ENCODE data around the gene FSTL3. TPM values are rescaled to one million over a fixed set of nuclear protein-coding genes. Genes with fewer than 3 reads are reported as not detected.

FSTL3 gene
- total and polyA plus RNA-seq, 2 of the 13 experiments (the other 11 are each of a cell fraction or from before 2014, with no cell fraction given) = 13.5 to 15.6 TPM

- TF ChIP-seq, protein P1, sequence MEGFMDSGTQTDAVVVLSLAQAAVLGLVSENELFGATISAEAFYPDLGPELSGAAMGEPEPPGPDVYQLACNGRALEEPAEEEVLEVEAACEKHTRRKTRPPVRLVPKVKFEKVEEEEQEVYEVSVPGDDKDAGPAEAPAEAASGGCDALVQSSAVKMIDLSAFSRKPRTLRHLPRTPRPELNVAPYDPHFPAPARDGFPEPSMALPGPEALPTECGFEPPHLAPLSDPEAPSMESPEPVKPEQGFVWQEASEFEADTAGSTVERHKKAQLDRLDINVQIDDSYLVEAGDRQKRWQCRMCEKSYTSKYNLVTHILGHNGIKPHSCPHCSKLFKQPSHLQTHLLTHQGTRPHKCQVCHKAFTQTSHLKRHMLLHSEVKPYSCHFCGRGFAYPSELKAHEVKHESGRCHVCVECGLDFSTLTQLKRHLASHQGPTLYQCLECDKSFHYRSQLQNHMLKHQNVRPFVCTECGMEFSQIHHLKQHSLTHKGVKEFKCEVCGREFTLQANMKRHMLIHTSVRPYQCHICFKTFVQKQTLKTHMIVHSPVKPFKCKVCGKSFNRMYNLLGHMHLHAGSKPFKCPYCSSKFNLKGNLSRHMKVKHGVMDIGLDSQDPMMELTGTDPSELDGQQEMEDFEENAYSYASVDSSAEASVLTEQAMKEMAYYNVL (CRISPR knock-in tag; IDR thresholded peaks at IDR 0.05; ENCODE audit: borderline replicate concordance) = peak; percentile 69; the same call in 1 of the 2 replicates
- no peak; the same call in 1 of the 2 replicates for TF ChIP-seq ZNF317 (CRISPR knock-in tag; IDR thresholded peaks at IDR 0.05)
- TF ChIP-seq, protein P2, sequence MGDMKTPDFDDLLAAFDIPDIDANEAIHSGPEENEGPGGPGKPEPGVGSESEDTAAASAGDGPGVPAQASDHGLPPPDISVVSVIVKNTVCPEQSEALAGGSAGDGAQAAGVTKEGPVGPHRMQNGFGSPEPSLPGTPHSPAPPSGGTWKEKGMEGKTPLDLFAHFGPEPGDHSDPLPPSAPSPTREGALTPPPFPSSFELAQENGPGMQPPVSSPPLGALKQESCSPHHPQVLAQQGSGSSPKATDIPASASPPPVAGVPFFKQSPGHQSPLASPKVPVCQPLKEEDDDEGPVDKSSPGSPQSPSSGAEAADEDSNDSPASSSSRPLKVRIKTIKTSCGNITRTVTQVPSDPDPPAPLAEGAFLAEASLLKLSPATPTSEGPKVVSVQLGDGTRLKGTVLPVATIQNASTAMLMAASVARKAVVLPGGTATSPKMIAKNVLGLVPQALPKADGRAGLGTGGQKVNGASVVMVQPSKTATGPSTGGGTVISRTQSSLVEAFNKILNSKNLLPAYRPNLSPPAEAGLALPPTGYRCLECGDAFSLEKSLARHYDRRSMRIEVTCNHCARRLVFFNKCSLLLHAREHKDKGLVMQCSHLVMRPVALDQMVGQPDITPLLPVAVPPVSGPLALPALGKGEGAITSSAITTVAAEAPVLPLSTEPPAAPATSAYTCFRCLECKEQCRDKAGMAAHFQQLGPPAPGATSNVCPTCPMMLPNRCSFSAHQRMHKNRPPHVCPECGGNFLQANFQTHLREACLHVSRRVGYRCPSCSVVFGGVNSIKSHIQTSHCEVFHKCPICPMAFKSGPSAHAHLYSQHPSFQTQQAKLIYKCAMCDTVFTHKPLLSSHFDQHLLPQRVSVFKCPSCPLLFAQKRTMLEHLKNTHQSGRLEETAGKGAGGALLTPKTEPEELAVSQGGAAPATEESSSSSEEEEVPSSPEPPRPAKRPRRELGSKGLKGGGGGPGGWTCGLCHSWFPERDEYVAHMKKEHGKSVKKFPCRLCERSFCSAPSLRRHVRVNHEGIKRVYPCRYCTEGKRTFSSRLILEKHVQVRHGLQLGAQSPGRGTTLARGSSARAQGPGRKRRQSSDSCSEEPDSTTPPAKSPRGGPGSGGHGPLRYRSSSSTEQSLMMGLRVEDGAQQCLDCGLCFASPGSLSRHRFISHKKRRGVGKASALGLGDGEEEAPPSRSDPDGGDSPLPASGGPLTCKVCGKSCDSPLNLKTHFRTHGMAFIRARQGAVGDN (CRISPR knock-in tag; IDR thresholded peaks at IDR 0.05) = peak; percentile 82
- TF ChIP-seq IRX3 (CRISPR knock-in tag; IDR thresholded peaks at IDR 0.05; ENCODE audit: borderline replicate concordance, low read depth) = peak; percentile 40; the same call in 1 of the 2 replicates
- TF ChIP-seq GATA4 (IDR thresholded peaks at IDR 0.05; ENCODE audit: borderline replicate concordance, low read depth) = 0 out of 2 replicates have a peak, but pooled peaks have one; percentile 21
- peak; percentile 97 for TF ChIP-seq TGIF2 (CRISPR knock-in tag; IDR thresholded peaks at IDR 0.05)
- TF ChIP-seq NFE2L2 (IDR thresholded peaks at IDR 0.05; ENCODE audit: low read length) = no peak
- no peak for TF ChIP-seq PHF5A (CRISPR knock-in tag; IDR thresholded peaks at IDR 0.05; ENCODE audit: low read depth, unreplicated experiment)
- TF ChIP-seq ZNF792 (CRISPR knock-in tag; IDR thresholded peaks at IDR 0.05) = peak; percentile 53; the same call in 1 of the 2 replicates
- TF ChIP-seq ZNF441 (CRISPR knock-in tag; IDR thresholded peaks at IDR 0.05; ENCODE audit: borderline replicate concordance) = peak; percentile 82; the same call in 1 of the 2 replicates
- 0 out of 2 replicates have a peak, but pooled peaks have one; percentile 39 for TF ChIP-seq HOXD1 (CRISPR knock-in tag; IDR thresholded peaks at IDR 0.05)
- no peak for TF ChIP-seq ZNF10 (CRISPR knock-in tag; IDR thresholded peaks at IDR 0.05; ENCODE audit: borderline replicate concordance, low read depth)
- 0 out of 2 replicates have a peak, but pooled peaks have one; percentile 14 for TF ChIP-seq ZNF121 (CRISPR knock-in tag; IDR thresholded peaks at IDR 0.05)
- TF ChIP-seq ZNF362 (CRISPR knock-in tag; IDR thresholded peaks at IDR 0.05; ENCODE audit: borderline replicate concordance) = no peak; the same call in 1 of the 2 replicates
- TF ChIP-seq, protein P3, sequence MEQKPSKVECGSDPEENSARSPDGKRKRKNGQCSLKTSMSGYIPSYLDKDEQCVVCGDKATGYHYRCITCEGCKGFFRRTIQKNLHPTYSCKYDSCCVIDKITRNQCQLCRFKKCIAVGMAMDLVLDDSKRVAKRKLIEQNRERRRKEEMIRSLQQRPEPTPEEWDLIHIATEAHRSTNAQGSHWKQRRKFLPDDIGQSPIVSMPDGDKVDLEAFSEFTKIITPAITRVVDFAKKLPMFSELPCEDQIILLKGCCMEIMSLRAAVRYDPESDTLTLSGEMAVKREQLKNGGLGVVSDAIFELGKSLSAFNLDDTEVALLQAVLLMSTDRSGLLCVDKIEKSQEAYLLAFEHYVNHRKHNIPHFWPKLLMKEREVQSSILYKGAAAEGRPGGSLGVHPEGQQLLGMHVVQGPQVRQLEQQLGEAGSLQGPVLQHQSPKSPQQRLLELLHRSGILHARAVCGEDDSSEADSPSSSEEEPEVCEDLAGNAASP (CRISPR knock-in tag; IDR thresholded peaks at IDR 0.05; ENCODE audit: borderline replicate concordance) = peak; percentile 91; the same call in 1 of the 2 replicates
- TF ChIP-seq, protein P4, sequence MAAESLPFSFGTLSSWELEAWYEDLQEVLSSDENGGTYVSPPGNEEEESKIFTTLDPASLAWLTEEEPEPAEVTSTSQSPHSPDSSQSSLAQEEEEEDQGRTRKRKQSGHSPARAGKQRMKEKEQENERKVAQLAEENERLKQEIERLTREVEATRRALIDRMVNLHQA (CRISPR knock-in tag; IDR thresholded peaks at IDR 0.05) = no peak
- TF ChIP-seq EEA1 (CRISPR knock-in tag; IDR thresholded peaks at IDR 0.05; ENCODE audit: borderline replicate concordance) = 0 out of 2 replicates have a peak, but pooled peaks have one; percentile 67
- no peak for TF ChIP-seq CBX1 (IDR thresholded peaks at IDR 0.05; ENCODE audit: low read depth)
These were observed 15.3 kb upstream of the FSTL3 start (continued) for GRCh38 chr19:660793-661426.

Data from HepG2 (cell line).